OCI-LY1 (cell line): ENCODE measurements around the gene PADI1.

Experiments used
- H2AFZ ChIP-seq: fragments of 200-600 bp; sonication (generic), shearing (Covaris generic); 2 replicates; pipeline ENCODE4 v1.6.0; 2014; ENCODE audit warnings: antibody characterized with exemption, mild to moderate bottlenecking, low read length
- H3F3A ChIP-seq: fragments of 200-600 bp; sonication (generic), shearing (Covaris generic); 2 replicates; pipeline ENCODE4 v1.6.0; 2014; ENCODE audit warnings: mild to moderate bottlenecking, antibody characterized with exemption, low read length, moderate library complexity; ENCODE audit not compliant: insufficient read depth
- H3K27ac ChIP-seq: fragments of 200-600 bp; sonication (generic); 2 replicates; pipeline ENCODE4 v1.5.1; 2014; ENCODE audit warnings: low read length, mixed run types, mild to moderate bottlenecking, low read depth; ENCODE audit not compliant: poor library complexity, severe bottlenecking
- H3K27me3 ChIP-seq: fragments of 200-600 bp; sonication (generic); 2 replicates; pipeline ENCODE4 v1.6.0; 2014; ENCODE audit warnings: antibody characterized with exemption, mild to moderate bottlenecking, low read length, moderate library complexity; ENCODE audit not compliant: insufficient read depth
- H3K36me3 ChIP-seq: fragments of 200-600 bp; sonication (generic); 2 replicates; pipeline ENCODE4 v1.6.1; 2014; ENCODE audit warnings: mild to moderate bottlenecking, antibody characterized with exemption, low read length, moderate library complexity, mixed read lengths; ENCODE audit not compliant: insufficient read depth
- H3K4me1 ChIP-seq: fragments of 200-600 bp; sonication (generic); 2 replicates; pipeline ENCODE4 v1.5.1; 2014; ENCODE audit warnings: mild to moderate bottlenecking, low read length, moderate library complexity; ENCODE audit not compliant: insufficient read depth, severe bottlenecking
- H3K4me2 ChIP-seq: fragments of 200-600 bp; sonication (generic), shearing (Covaris generic); 2 replicates; pipeline ENCODE4 v1.6.1; 2014; ENCODE audit warnings: low read length
- H3K4me3 ChIP-seq: fragments of 200-600 bp; sonication (generic); 2 replicates; pipeline ENCODE4 v1.5.1; 2014; ENCODE audit warnings: low read length, low read depth, mild to moderate bottlenecking, mixed read lengths; ENCODE audit not compliant: poor library complexity, severe bottlenecking
- H3K79me2 ChIP-seq: fragments of 200-600 bp; shearing (Covaris generic); 2 replicates; pipeline ENCODE4 v1.6.1; 2016; ENCODE audit warnings: mixed run types, low read length, mixed read lengths; ENCODE audit not compliant: insufficient read depth
- H3K9ac ChIP-seq: fragments of 200-600 bp; sonication (generic), shearing (Covaris generic); 2 replicates; pipeline ENCODE4 v1.6.1; 2014; ENCODE audit warnings: mild to moderate bottlenecking, low read length, mixed read lengths
- H3K9me2 ChIP-seq: fragments of 200-600 bp; sonication (generic), shearing (Covaris generic); 2 replicates; pipeline ENCODE4 v1.6.1; 2014; ENCODE audit warnings: low read depth, mild to moderate bottlenecking, low read length, mixed read lengths
- H3K9me3 ChIP-seq: fragments of 200-600 bp; shearing (Covaris generic); 2 replicates; pipeline ENCODE4 v1.6.1; 2014; ENCODE audit warnings: low read length, mixed read lengths
- H4K20me1 ChIP-seq: fragments of 200-600 bp; sonication (generic), shearing (Covaris generic); 2 replicates; pipeline ENCODE4 v1.6.0; 2016; ENCODE audit warnings: mild to moderate bottlenecking, low read length; ENCODE audit not compliant: insufficient read depth
- EZH2 ChIP-seq: fragments of 200-600 bp; sonication (generic), shearing (Covaris generic); IDR thresholded peaks from 2 replicates; pipeline ENCODE4 v1.8.0; 2017; ENCODE audit warnings: borderline replicate concordance, mixed run types, mild to moderate bottlenecking, antibody characterized with exemption, low read length, moderate library complexity, mixed read lengths
- TF ChIP-seq, protein P1 (sequence below): fragments of 200-600 bp; sonication (generic), shearing (Covaris generic); IDR thresholded peaks from 2 replicates; pipeline ENCODE4 v1.5.1; 2017; ENCODE audit warnings: mild to moderate bottlenecking, antibody characterized with exemption, low read length, moderate library complexity, mixed read lengths

The PADI1 gene

DNA sequence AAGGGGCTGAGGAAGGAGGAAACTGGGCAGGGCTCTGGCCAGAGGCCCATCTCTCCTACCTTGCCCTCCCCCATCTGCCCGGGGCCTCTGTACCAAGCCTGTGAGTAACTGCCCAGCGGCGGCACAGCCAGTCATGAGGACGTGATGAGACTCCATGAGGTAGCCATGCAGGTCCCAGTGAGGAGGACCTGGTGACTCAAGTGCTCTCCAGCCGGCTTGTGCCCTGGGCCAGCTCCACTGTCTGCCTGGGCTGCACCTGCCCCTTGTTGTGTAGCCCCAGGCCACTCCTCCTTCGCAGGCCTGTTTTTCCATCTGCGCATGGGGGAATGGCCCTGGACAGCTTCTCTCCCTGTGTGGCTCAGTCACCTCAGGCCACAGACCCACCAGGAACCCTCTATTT lies 42.0 kb upstream of the PADI1 start:
- TF ChIP-seq EZH2 = no peak
- TF ChIP-seq, protein P1, sequence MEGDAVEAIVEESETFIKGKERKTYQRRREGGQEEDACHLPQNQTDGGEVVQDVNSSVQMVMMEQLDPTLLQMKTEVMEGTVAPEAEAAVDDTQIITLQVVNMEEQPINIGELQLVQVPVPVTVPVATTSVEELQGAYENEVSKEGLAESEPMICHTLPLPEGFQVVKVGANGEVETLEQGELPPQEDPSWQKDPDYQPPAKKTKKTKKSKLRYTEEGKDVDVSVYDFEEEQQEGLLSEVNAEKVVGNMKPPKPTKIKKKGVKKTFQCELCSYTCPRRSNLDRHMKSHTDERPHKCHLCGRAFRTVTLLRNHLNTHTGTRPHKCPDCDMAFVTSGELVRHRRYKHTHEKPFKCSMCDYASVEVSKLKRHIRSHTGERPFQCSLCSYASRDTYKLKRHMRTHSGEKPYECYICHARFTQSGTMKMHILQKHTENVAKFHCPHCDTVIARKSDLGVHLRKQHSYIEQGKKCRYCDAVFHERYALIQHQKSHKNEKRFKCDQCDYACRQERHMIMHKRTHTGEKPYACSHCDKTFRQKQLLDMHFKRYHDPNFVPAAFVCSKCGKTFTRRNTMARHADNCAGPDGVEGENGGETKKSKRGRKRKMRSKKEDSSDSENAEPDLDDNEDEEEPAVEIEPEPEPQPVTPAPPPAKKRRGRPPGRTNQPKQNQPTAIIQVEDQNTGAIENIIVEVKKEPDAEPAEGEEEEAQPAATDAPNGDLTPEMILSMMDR = no peak
- H3K27me3 ChIP-seq = no peaks in the 10 kb centered on the region
- no peak overlapping the region for H3K9ac ChIP-seq
- no peaks in the 10 kb centered on the region for H3K9me3 ChIP-seq
- H4K20me1 ChIP-seq = no peaks in the 10 kb centered on the region
- H3K4me2 ChIP-seq = no peak overlapping the region
- H3K36me3 ChIP-seq = no peaks in the 10 kb centered on the region; the same call in 1 of the 2 replicates
- no peak overlapping the region for H2AFZ ChIP-seq
- no peak overlapping the region for H3K27ac ChIP-seq
- H3K9me2 ChIP-seq = no peaks in the 10 kb centered on the region
- H3K79me2 ChIP-seq = no peaks in the 10 kb centered on the region
- H3K4me3 ChIP-seq = no peak overlapping the region
- H3F3A ChIP-seq = no peaks in the 10 kb centered on the region
- H3K4me1 ChIP-seq = no peaks in the 10 kb centered on the region

DNA sequence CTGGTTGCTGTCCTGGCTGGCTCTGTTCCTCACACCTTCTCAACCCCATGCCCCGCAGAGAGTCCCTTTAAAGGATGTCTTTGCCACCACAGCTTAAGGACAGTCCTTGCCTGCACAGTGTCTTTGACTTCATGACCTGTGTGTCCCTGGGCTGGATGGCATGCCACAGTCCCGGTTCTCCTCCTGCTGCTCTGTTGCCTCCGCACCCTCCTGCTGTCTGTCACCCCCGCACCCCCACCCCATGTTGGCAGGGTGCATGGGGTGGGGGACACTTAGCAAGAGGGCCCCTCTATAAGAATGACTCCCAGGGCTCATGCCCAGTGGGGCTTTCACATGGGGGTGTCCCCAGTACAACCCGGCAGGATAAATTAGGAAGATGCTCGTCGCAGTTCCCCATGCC lies 41.6 kb upstream of the PADI1 start:
- no peak overlapping the region for H3K27ac ChIP-seq
- H3K4me2 ChIP-seq = no peak overlapping the region
- H3K36me3 ChIP-seq = no peaks in the 10 kb centered on the region; the same call in 1 of the 2 replicates
- H3K4me1 ChIP-seq = no peaks in the 10 kb centered on the region
- no peaks in the 10 kb centered on the region for H4K20me1 ChIP-seq
- no peaks in the 10 kb centered on the region for H3K9me3 ChIP-seq
- no peaks in the 10 kb centered on the region for H3K27me3 ChIP-seq
- no peak overlapping the region for H3K4me3 ChIP-seq
- H2AFZ ChIP-seq = no peak overlapping the region
- no peaks in the 10 kb centered on the region for H3F3A ChIP-seq
- H3K9me2 ChIP-seq = no peaks in the 10 kb centered on the region
- no peak for TF ChIP-seq EZH2
- TF ChIP-seq, protein P1 = no peak
- H3K79me2 ChIP-seq = no peaks in the 10 kb centered on the region
- H3K9ac ChIP-seq = no peak overlapping the region

- H3K9me3 ChIP-seq = no peaks in the 10 kb centered on the region
- no peak overlapping the region for H2AFZ ChIP-seq
- no peaks in the 10 kb centered on the region for H3K4me1 ChIP-seq
These were observed 40.9 kb upstream of the PADI1 start for GRCh38 chr1:17163789-17164666.

More at GRCh38 chr1:17163789-17164666, 40.9 kb upstream of the PADI1 start:
- Histone ChIP-seq H4K20me1 (no peaks in the 10 kb centered on the region), H3K36me3 (no peaks in the 10 kb centered on the region; the same call in 1 of the 2 replicates), H3K9me2 (no peaks in the 10 kb centered on the region), H3K27ac (no peak overlapping the region), H3K79me2 (no peaks in the 10 kb centered on the region), H3F3A (no peaks in the 10 kb centered on the region), H3K9ac (no peak overlapping the region), H3K4me3 (no peak overlapping the region), H3K27me3 (no peaks in the 10 kb centered on the region), H3K4me2 (no peak overlapping the region)
- TF ChIP-seq, protein P1 = no peak
- no peak for TF ChIP-seq EZH2
